HepG2 (cell line): Measurements from ENCODE around the gene COPZ2. TPM values are rescaled to one million over a fixed set of nuclear protein-coding genes. Genes with fewer than 3 reads are reported as not detected.

Experiments
- AGO2 ChIP-seq: fragments of 200-400 bp; formaldehyde crosslinking; optimal IDR thresholded peaks from 2 replicates; pipeline ENCODE3; 2017; ENCODE audit warnings: mild to moderate bottlenecking, low read depth, low read length, moderate library complexity
- CBX2 ChIP-seq, 2 experiments: fragments of 200-600 bp in 1 of 2; sonication (generic); formaldehyde crosslinking in 1 of 2; IDR thresholded peaks; 2 replicates each; pipeline versions ENCODE4 v1.7.0 to v1.8.1; 2018 to 2022; ENCODE audit warnings: low read depth in 2 of 2, low read length in 1 of 2, mild to moderate bottlenecking in 1 of 2, missing genetic modification reagents in 1 of 2
- ETS1 ChIP-seq: sonication (generic); formaldehyde crosslinking; IDR thresholded peaks from 2 replicates; pipeline ENCODE4 v1.4.0; 2020; ENCODE audit warnings: missing genetic modification reagents
- GTF3A ChIP-seq: sonication (generic); formaldehyde crosslinking; conservative IDR thresholded peaks from 2 replicates; pipeline ENCODE4 v1.4.0; 2020; ENCODE audit warnings: mild to moderate bottlenecking, missing genetic modification reagents
- IRF1 ChIP-seq: sonication (generic); formaldehyde crosslinking; IDR thresholded peaks from 2 replicates; pipeline ENCODE4 v1.4.0; 2020; ENCODE audit warnings: low read depth, mild to moderate bottlenecking, missing genetic modification reagents
- MTA1 ChIP-seq: sonication (generic); formaldehyde crosslinking; IDR thresholded peaks from 2 replicates; pipeline ENCODE4 v1.4.0; 2020; ENCODE audit warnings: missing genetic modification reagents, mild to moderate bottlenecking, borderline replicate concordance
- NRL ChIP-seq: sonication (generic); formaldehyde crosslinking; IDR thresholded peaks from 2 replicates; pipeline ENCODE4 v1.5.0; 2020; ENCODE audit warnings: missing genetic modification reagents, mild to moderate bottlenecking, moderate library complexity, borderline replicate concordance
- PHF5A ChIP-seq: IDR thresholded peaks from one replicate; pipeline ENCODE4 v1.6.1; 2018; ENCODE audit warnings: low read depth, missing genetic modification reagents; ENCODE audit not compliant: unreplicated experiment
- SATB2 ChIP-seq: sonication (generic); formaldehyde crosslinking; IDR thresholded peaks from 2 replicates; pipeline ENCODE4 v1.5.0; 2020; ENCODE audit warnings: missing genetic modification reagents
- SNRNP70 ChIP-seq: fragments of 200-400 bp; formaldehyde crosslinking; IDR thresholded peaks from 2 replicates; pipeline ENCODE4 v1.6.1; 2017; ENCODE audit warnings: mild to moderate bottlenecking, low read depth, low read length, moderate library complexity
- SOX6 ChIP-seq, 2 experiments: fragments of 450-650 bp in 1 of 2; sonication (generic) in 1 of 2; formaldehyde crosslinking in 1 of 2; IDR thresholded peaks; 2 replicates each; pipeline versions ENCODE4 v1.4.0 to v1.6.1; 2017 to 2020; ENCODE audit warnings: antibody characterized with exemption in 1 of 2, mild to moderate bottlenecking in 1 of 2, missing genetic modification reagents in 1 of 2
- TBP ChIP-seq: sonication (generic); formaldehyde crosslinking; IDR thresholded peaks from 2 replicates; pipeline ENCODE4 v1.5.0; 2020; ENCODE audit warnings: missing genetic modification reagents
- TBX2 ChIP-seq: sonication (generic); formaldehyde crosslinking; IDR thresholded peaks from 2 replicates; pipeline ENCODE4 v1.5.0; 2020; ENCODE audit warnings: missing genetic modification reagents, mild to moderate bottlenecking, borderline replicate concordance
- TCF7L2 ChIP-seq: IDR thresholded peaks from 2 replicates; pipeline ENCODE4 v1.6.1; 2011; ENCODE audit warnings: mild to moderate bottlenecking, low read depth, low read length, moderate library complexity
- ZNF556 ChIP-seq: sonication (generic); formaldehyde crosslinking; IDR thresholded peaks from 2 replicates; pipeline ENCODE4 v1.4.0; 2020; ENCODE audit warnings: mild to moderate bottlenecking, missing genetic modification reagents, borderline replicate concordance
- ZNF574 ChIP-seq: sonication (generic); formaldehyde crosslinking; IDR thresholded peaks from 2 replicates; pipeline ENCODE4 v1.4.0; 2020; ENCODE audit warnings: missing genetic modification reagents
- ZNF674 ChIP-seq: sonication (generic); formaldehyde crosslinking; IDR thresholded peaks from 2 replicates; pipeline ENCODE4 v1.5.0; 2020; ENCODE audit warnings: low read depth, mild to moderate bottlenecking, missing genetic modification reagents
- ZNF687 ChIP-seq: sonication (generic); formaldehyde crosslinking; IDR thresholded peaks from 2 replicates; pipeline ENCODE4 v1.5.1; 2020; ENCODE audit warnings: mild to moderate bottlenecking, missing genetic modification reagents, moderate library complexity
- ZNF780A ChIP-seq: sonication (generic); formaldehyde crosslinking; IDR thresholded peaks from 2 replicates; pipeline ENCODE4 v1.8.0; 2022; ENCODE audit warnings: mild to moderate bottlenecking, missing genetic modification reagents, moderate library complexity
- polyA plus RNA-seq, 8 experiments: library from polyadenylated mRNA; depleted of rRNA in 3 of 8; stranded (reverse) in 7 of 8; unstranded in 1 of 8; fragments of >200 nt; fragmentation: Illumina TruSeq in 4 of 8; extraction: Trizol in 4 of 8; gene quantifications; 2 replicates each; pipeline versions ENCODE4 v1.2.1 to v1.2.3, GENCODE V29; 2011 to 2016; ENCODE audit warnings: low read depth in 4 of 8, missing spikeins in 1 of 8, mixed read lengths in 1 of 8; ENCODE audit not compliant: insufficient read depth in 1 of 8
- total RNA-seq, 5 experiments: library from RNA; depleted of rRNA; stranded (reverse); fragments of >200 nt; fragmentation: Illumina TruSeq; extraction: Trizol; gene quantifications; 2 replicates each; pipeline ENCODE4 v1.2.3, GENCODE V29; 2016; ENCODE audit warnings: low read depth in 1 of 5

COPZ2 gene
- total and polyA plus RNA-seq, 2 of the 13 experiments (the other 11 are each of a cell fraction or from before 2014, with no cell fraction given): 0.61 to 1.5 TPM

GRCh38 chr17:48037036-48037837, at the start of gene COPZ2 (continued):
- TF ChIP-seq ZNF687 (CRISPR knock-in tag) (peak; percentile 88), ZNF574 (CRISPR knock-in tag) (peak; percentile 44; the same call in 1 of the 2 replicates), MTA1 (CRISPR knock-in tag) (peak; percentile 29; the same call in 1 of the 2 replicates), TBX2 (peak; percentile 35; the same call in 1 of the 2 replicates), TCF7L2 (no peak), ZNF674 (CRISPR knock-in tag) (no peak), SATB2 (no peak), NRL (CRISPR knock-in tag) (peak; percentile 14; the same call in 1 of the 2 replicates), GTF3A (CRISPR knock-in tag) (no peak), ZNF780A (CRISPR knock-in tag) (no peak), SNRNP70 (no peak), TBP (CRISPR knock-in tag) (no peak), ZNF556 (CRISPR knock-in tag) (no peak), SOX6 (IDR thresholded peaks at IDR 0.05) (no peak), SOX6 (CRISPR knock-in tag; IDR thresholded peaks at IDR 0.05) (peak; percentile 51; the same call in 1 of the 2 replicates), ETS1 (CRISPR knock-in tag) (no peak), IRF1 (CRISPR knock-in tag) (no peak), AGO2 (no peak), CBX2 (IDR thresholded peaks at IDR 0.05; ENCODE audit: low read depth, low read length) (no peak), CBX2 (CRISPR knock-in tag; IDR thresholded peaks at IDR 0.05; ENCODE audit: low read depth) (0 out of 2 replicates have a peak, but pooled peaks have one; percentile 32), PHF5A (CRISPR knock-in tag) (no peak)
